Mesenchymal stem cell (in vitro differentiated cells and primary cell): ENCODE results near the gene ZNF81.
"Not testable (repeated sequence)": the region's sequence is repeated elsewhere in the genome, so short reads cannot be mapped to it uniquely, and the experiment has no call there.

Experiments
- DNase-seq: peaks from one replicate; pipeline ENCODE4 v3.0.0-alpha.2; 2013
- H2AFZ ChIP-seq: one replicate; pipeline ENCODE4 v1.6.1; 2013; ENCODE audit warnings: low read depth, mild to moderate bottlenecking, control low read depth, inconsistent platforms, low read length, moderate library complexity
- H2AK5ac ChIP-seq: 2 replicates; pipeline ENCODE4 v1.6.1; 2013; ENCODE audit warnings: low read length, moderate library complexity, mild to moderate bottlenecking, inconsistent platforms; ENCODE audit not compliant: severe bottlenecking
- H2BK120ac ChIP-seq: one replicate; pipeline ENCODE4 v1.6.1; 2013; ENCODE audit warnings: low read depth, mild to moderate bottlenecking, inconsistent platforms, low read length, moderate library complexity
- H2BK12ac ChIP-seq, 2 experiments: one replicate each; pipeline ENCODE4 v1.6.1; 2013; ENCODE audit warnings: inconsistent platforms in 2 of 2, low read length in 2 of 2, mild to moderate bottlenecking in 2 of 2, moderate library complexity in 2 of 2, control low read depth in 1 of 2
- H2BK15ac ChIP-seq: one replicate; pipeline ENCODE4 v1.6.1; 2013; ENCODE audit warnings: mild to moderate bottlenecking, low read depth, inconsistent platforms; ENCODE audit not compliant: poor library complexity, severe bottlenecking
- H2BK5ac ChIP-seq: 2 replicates; pipeline ENCODE4 v1.6.1; 2013; ENCODE audit warnings: low read depth, mild to moderate bottlenecking, low read length, control low read depth, inconsistent platforms; ENCODE audit not compliant: poor library complexity, severe bottlenecking
- H3K14ac ChIP-seq, 2 experiments: one replicate each; pipeline ENCODE4 v1.6.1; 2013; ENCODE audit warnings: inconsistent platforms in 2 of 2, low read length in 2 of 2, control low read depth in 1 of 2, mild to moderate bottlenecking in 1 of 2, moderate library complexity in 1 of 2
- H3K18ac ChIP-seq, 2 experiments: one replicate each; pipeline ENCODE4 v1.6.1; 2013; ENCODE audit warnings: inconsistent platforms in 2 of 2, low read length in 2 of 2, control low read depth in 1 of 2, low read depth in 1 of 2, mild to moderate bottlenecking in 1 of 2
- H3K23ac ChIP-seq, 2 experiments: one replicate each; pipeline ENCODE4 v1.6.1; 2013; ENCODE audit warnings: inconsistent platforms in 2 of 2, low read length in 2 of 2, mild to moderate bottlenecking in 2 of 2, moderate library complexity in 2 of 2, control low read depth in 1 of 2
- H3K27ac ChIP-seq: 2 replicates; pipeline ENCODE4 v1.5.1; 2013; ENCODE audit warnings: mild to moderate bottlenecking, moderate library complexity, low read length, control low read depth, inconsistent platforms; ENCODE audit not compliant: poor library complexity, severe bottlenecking
- H3K27me3 ChIP-seq, 2 experiments: 2 replicates each; pipeline versions ENCODE4 v1.6.1 to v1.7.0; 2013; ENCODE audit warnings: low read length in 2 of 2, mild to moderate bottlenecking in 2 of 2, moderate library complexity in 2 of 2, control low read depth in 1 of 2, inconsistent platforms in 1 of 2; ENCODE audit not compliant: control insufficient read depth in 1 of 2, insufficient read depth in 1 of 2
- H3K36me3 ChIP-seq, 2 experiments: 2 replicates each; pipeline versions ENCODE4 v1.6.1 to v1.7.0; 2013; ENCODE audit warnings: low read length in 2 of 2, control low read depth in 1 of 2, inconsistent platforms in 1 of 2, low read depth in 1 of 2, mild to moderate bottlenecking in 1 of 2; ENCODE audit not compliant: insufficient read depth in 2 of 2, control insufficient read depth in 1 of 2
- H3K4ac ChIP-seq, 2 experiments: one replicate each; pipeline ENCODE4 v1.6.1; 2013; ENCODE audit warnings: inconsistent platforms in 2 of 2, low read length in 2 of 2, mild to moderate bottlenecking in 2 of 2, moderate library complexity in 2 of 2, control low read depth in 1 of 2, low read depth in 1 of 2
- H3K4me1 ChIP-seq: 2 replicates; pipeline ENCODE4 v1.6.1; 2013; ENCODE audit warnings: low read depth, low read length, control low read depth; ENCODE audit not compliant: control insufficient read depth, insufficient read depth
- H3K4me2 ChIP-seq: 2 replicates; pipeline ENCODE4 v1.6.1; 2013; ENCODE audit warnings: low read length, mild to moderate bottlenecking, inconsistent platforms; ENCODE audit not compliant: poor library complexity, severe bottlenecking
- H3K4me3 ChIP-seq, 2 experiments: 2 replicates each; pipeline versions ENCODE4 v1.5.1 to v1.7.0; 2013; ENCODE audit warnings: low read length in 2 of 2, mild to moderate bottlenecking in 2 of 2, control low read depth in 1 of 2, low read depth in 1 of 2; ENCODE audit not compliant: insufficient read depth in 1 of 2
- H3K79me1 ChIP-seq: replicated peaks from 2 replicates; pipeline ENCODE4 v1.6.1; 2013; ENCODE audit warnings: mild to moderate bottlenecking, control low read depth, low read length, inconsistent platforms; ENCODE audit not compliant: poor library complexity, severe bottlenecking
- H3K9ac ChIP-seq: 2 replicates; pipeline ENCODE4 v1.7.0; 2013; ENCODE audit warnings: mild to moderate bottlenecking, low read length, moderate library complexity
- H3K9me3 ChIP-seq: 2 replicates; pipeline ENCODE4 v1.7.0; 2013; ENCODE audit warnings: mild to moderate bottlenecking, low read length; ENCODE audit not compliant: control insufficient read depth
- H4K8ac ChIP-seq: one replicate; pipeline ENCODE4 v1.6.1; 2013; ENCODE audit warnings: inconsistent platforms, mild to moderate bottlenecking, low read length, moderate library complexity
- H4K91ac ChIP-seq: one replicate; pipeline ENCODE4 v1.6.1; 2013; ENCODE audit warnings: mild to moderate bottlenecking, low read length, inconsistent platforms
- WGBS: methylation state at CpG from one replicate; pipeline ENCODE4 v1.1.7; 2013; ENCODE audit warnings: mixed read lengths; 5-methylcytosine and 5-hydroxymethylcytosine counted together

ZNF81 gene

DNA sequence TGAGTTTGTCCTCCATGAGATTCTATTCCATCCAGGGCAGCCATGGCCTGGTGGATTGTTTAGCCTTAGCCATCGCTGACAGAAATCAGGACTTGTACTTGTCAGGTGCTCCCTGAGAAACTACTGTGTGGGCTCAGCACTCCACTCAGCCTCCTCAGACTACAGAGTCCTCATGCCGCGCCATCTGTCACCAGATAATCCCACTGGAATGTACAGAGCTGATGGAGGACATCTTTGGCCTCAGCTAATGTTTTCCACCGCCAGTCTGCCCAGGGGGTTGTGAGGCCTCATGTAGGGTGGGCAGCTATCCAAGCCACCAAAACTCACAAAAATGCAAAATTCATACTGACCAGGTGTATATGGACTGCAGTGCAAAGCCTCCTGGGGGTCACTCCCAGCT lies 121.5 kb downstream of the ZNF81 start:
- not testable (repeated sequence) for H2BK5ac ChIP-seq, H3K4ac ChIP-seq, H3K4me1 ChIP-seq, H3K9ac ChIP-seq, H2BK12ac ChIP-seq, H2AFZ ChIP-seq, H3K27me3 ChIP-seq, DNase-seq, H3K27ac ChIP-seq, H2AK5ac ChIP-seq, H2BK120ac ChIP-seq, H3K4me2 ChIP-seq, H3K36me3 ChIP-seq, H3K79me1 ChIP-seq, H3K4me3 ChIP-seq, H3K23ac ChIP-seq, H2BK15ac ChIP-seq, H4K8ac ChIP-seq, H3K18ac ChIP-seq, H3K14ac ChIP-seq, H4K91ac ChIP-seq
- peaks cover 36% of the 10 kb centered on the region for H3K9me3 ChIP-seq
- 78% methylated on average over 1 of the region's 4 CpGs for WGBS

DNA sequence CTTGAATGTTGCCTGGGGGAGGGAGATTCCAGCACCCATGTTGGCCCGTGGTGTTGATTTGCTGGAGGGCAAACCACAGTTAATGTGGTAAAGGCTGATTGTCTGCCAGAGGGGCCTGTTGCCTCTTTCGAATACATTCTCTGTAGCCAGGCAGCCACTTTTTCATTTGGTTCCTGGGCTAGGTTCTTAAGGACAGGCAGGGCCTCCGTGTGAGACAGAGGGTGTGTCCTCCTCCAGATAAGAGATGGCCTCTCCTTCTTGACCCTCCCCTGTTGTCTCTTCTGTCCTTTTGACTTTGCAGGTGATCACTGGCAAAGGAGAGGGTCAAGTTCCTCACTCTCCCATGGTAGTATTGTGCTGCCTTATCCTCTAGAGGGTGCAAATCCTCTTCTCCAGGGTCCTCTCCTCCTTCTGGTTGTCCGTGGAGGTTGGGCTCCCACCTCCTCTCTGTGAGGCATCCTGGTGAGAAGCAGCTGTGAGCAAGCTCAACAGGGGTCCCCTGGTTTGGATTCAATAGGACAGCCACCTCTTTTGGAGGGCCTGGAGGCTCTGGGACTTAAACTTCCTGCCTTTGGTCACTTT lies 122.2 kb downstream of the ZNF81 start:
- H4K8ac ChIP-seq, result no peak overlapping the region
- 43% methylated on average over 4 of the region's 4 CpGs for WGBS
- no peak overlapping the region for H3K4me3 ChIP-seq
- H3K23ac ChIP-seq, result no peak overlapping the region
- H2BK15ac ChIP-seq, result no peak overlapping the region
- H3K79me1 ChIP-seq, result no peaks in the 10 kb centered on the region
- H3K4me2 ChIP-seq, result no peak overlapping the region
- H3K9ac ChIP-seq, result no peak overlapping the region
- DNase-seq, result no peak
- H3K18ac ChIP-seq, result no peak overlapping the region
- H2BK120ac ChIP-seq, result no peak overlapping the region
- H2AFZ ChIP-seq, result no peak overlapping the region
- no peak overlapping the region for H3K4ac ChIP-seq
- H3K27ac ChIP-seq, result no peak overlapping the region
- no peaks in the 10 kb centered on the region for H3K4me1 ChIP-seq
- no peaks in the 10 kb centered on the region for H3K27me3 ChIP-seq
- no peak overlapping the region for H3K14ac ChIP-seq
- H4K91ac ChIP-seq, result no peak overlapping the region
- peaks cover 42% of the 10 kb centered on the region for H3K9me3 ChIP-seq
- H2AK5ac ChIP-seq, result no peak overlapping the region
- H3K36me3 ChIP-seq, result no peaks in the 10 kb centered on the region
- H2BK12ac ChIP-seq, result no peak overlapping the region
- H2BK5ac ChIP-seq, result no peak overlapping the region

DNA sequence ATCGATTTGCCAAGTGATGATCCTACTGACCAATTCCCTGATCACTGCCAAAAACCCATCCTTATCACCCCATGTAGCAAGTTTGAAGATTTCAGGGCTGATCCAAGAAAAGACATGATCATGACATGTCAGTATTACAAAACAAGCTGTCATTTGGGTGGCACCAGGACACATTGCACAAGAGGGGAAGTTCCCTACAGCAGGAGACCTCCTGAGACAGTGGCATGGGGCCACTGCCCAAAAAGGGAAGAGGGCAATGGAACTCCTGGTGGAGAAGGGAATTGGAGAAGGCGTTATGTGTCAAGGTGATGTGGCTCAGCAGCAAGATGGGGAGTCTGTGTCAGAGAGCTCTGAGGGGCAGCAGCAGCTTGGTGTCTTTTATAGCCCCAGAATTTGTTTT lies 123.7 kb downstream of the ZNF81 start:
- Histone ChIP-seq H4K8ac (no peak overlapping the region), H3K4ac (no peak overlapping the region), H4K91ac (no peak overlapping the region), H3K23ac (no peak overlapping the region), H3K9me3 (peaks cover 50% of the 10 kb centered on the region), H2BK5ac (no peak overlapping the region), H3K36me3 (no peaks in the 10 kb centered on the region), H3K18ac (no peak overlapping the region), H3K4me3 (no peak overlapping the region), H2BK12ac (no peak overlapping the region), H3K4me2 (no peak overlapping the region), H3K27ac (no peak overlapping the region), H2BK120ac (no peak overlapping the region), H2BK15ac (no peak overlapping the region), H2AFZ (no peak overlapping the region), H3K14ac (no peak overlapping the region), H3K79me1 (no peaks in the 10 kb centered on the region), H3K4me1 (no peaks in the 10 kb centered on the region), H2AK5ac (no peak overlapping the region), H3K9ac (no peak overlapping the region), H3K27me3 (no peaks in the 10 kb centered on the region)
- DNase-seq, result no peak
- WGBS, result 62% methylated on average over 2 of the region's 2 CpGs

DNA sequence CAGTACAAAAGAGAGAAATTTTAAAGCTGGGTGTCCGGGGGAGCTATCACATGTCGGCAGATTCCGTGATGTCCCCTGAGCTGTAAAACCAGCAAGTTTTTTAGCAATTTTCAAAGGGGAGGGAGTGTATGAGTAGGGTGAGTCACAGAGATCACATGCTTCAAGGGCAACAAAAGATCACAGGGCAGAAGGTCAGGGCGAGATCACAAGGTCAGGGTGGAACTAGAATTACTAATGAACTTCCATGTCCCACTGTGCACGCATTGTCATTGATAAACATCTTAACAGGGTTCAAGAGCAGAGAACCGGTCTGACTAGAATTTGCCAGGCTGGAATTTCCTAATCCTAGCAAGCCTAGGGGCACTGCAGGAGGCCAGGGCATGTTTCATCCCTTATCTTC lies 125.1 kb downstream of the ZNF81 start:
- H3K9ac ChIP-seq, H3K4me3 ChIP-seq: not testable (repeated sequence)
- H3K9me3 ChIP-seq, result peaks cover 53% of the 10 kb centered on the region

More for the DNA sequence above, 125.1 kb downstream of the ZNF81 start:
- H2AK5ac ChIP-seq, H3K4me1 ChIP-seq, DNase-seq, H3K27me3 ChIP-seq, H4K8ac ChIP-seq, H3K4me2 ChIP-seq, H3K36me3 ChIP-seq, H4K91ac ChIP-seq, H2BK15ac ChIP-seq, H2BK120ac ChIP-seq, H3K27ac ChIP-seq, H3K18ac ChIP-seq, H3K79me1 ChIP-seq, H3K14ac ChIP-seq, H2BK5ac ChIP-seq, H2BK12ac ChIP-seq, H2AFZ ChIP-seq, H3K23ac ChIP-seq, H3K4ac ChIP-seq: not testable (repeated sequence)
- WGBS, result 94% methylated on average over 5 of the region's 6 CpGs
